ENCODE results near the gene FMO3.

FMO3 gene

GRCh38 chr1:171090604-171091003 is at the start of gene FMO3:
FMO3 (plus strand) TSS chr1:171090905; CDS start chr1:171092659, 1,754 bp downstream.
- DNase-seq (ENCODE audit: low spot score) = no peak

GRCh38 chr1:171048014-171048413 is 42.7 kb upstream of the FMO3 start:
- DNase-seq (ENCODE audit: low spot score) = no peak

- no peak for DNase-seq (ENCODE audit: low spot score)
Observed at GRCh38 chr1:171052977-171053376, 37.7 kb upstream of the FMO3 start.

- DNase-seq (ENCODE audit: low spot score) = no peak
Observed at GRCh38 chr1:171055966-171056643, 34.6 kb upstream of the FMO3 start.

GRCh38 chr1:171061425-171062143 is 29.1 kb upstream of the FMO3 start:
- DNase-seq (ENCODE audit: low spot score) = no peak

GRCh38 chr1:171062902-171063301 is 27.8 kb upstream of the FMO3 start:
- no peak for DNase-seq (ENCODE audit: low spot score)

GRCh38 chr1:171075041-171075440 is 15.7 kb upstream of the FMO3 start:
- DNase-seq (ENCODE audit: low spot score) = no peak

GRCh38 chr1:171081314-171081753 is 9.4 kb upstream of the FMO3 start:
- peak; percentile 35 for DNase-seq (ENCODE audit: low spot score)

GRCh38 chr1:171081763-171082201 is 8.9 kb upstream of the FMO3 start:
- DNase-seq (ENCODE audit: low spot score) = no peak

GRCh38 chr1:171082606-171083005 is 8.1 kb upstream of the FMO3 start:
- no peak for DNase-seq (ENCODE audit: low spot score)

GRCh38 chr1:171083222-171083621 is 7.5 kb upstream of the FMO3 start:
- no peak for DNase-seq (ENCODE audit: low spot score)

GRCh38 chr1:171084091-171084490 is 6.6 kb upstream of the FMO3 start:
- DNase-seq (ENCODE audit: low spot score) = no peak

GRCh38 chr1:171084870-171085269 is 5.8 kb upstream of the FMO3 start:
- DNase-seq (ENCODE audit: low spot score) = no peak

GRCh38 chr1:171087896-171088295 is 2.8 kb upstream of the FMO3 start:
- DNase-seq (ENCODE audit: low spot score) = no peak

- no peak for DNase-seq (ENCODE audit: low spot score)
Observed at GRCh38 chr1:171103862-171104261, 13.2 kb downstream of the FMO3 start.

GRCh38 chr1:171107262-171107940 is 16.7 kb downstream of the FMO3 start:
- DNase-seq (ENCODE audit: low spot score) = no peak

- DNase-seq (ENCODE audit: low spot score) = no peak
Observed at GRCh38 chr1:171107969-171108368, 17.3 kb downstream of the FMO3 start.

- no peak for DNase-seq (ENCODE audit: low spot score)
Observed at GRCh38 chr1:171109966-171110365, 19.3 kb downstream of the FMO3 start.

GRCh38 chr1:171110621-171111326 is 20.1 kb downstream of the FMO3 start:
- DNase-seq (ENCODE audit: low spot score) = peak; percentile 4

- DNase-seq (ENCODE audit: low spot score) = no peak
Observed at GRCh38 chr1:171112119-171112518, 21.4 kb downstream of the FMO3 start.

GRCh38 chr1:171113382-171113781 is 22.7 kb downstream of the FMO3 start:
- no peak for DNase-seq (ENCODE audit: low spot score)

- DNase-seq (ENCODE audit: low spot score) = no peak
Observed at GRCh38 chr1:171115280-171115897, 24.7 kb downstream of the FMO3 start.

All from GM03348 (cell line).